ENCODE data around the gene CIDEB.

Gene CIDEB

DNA sequence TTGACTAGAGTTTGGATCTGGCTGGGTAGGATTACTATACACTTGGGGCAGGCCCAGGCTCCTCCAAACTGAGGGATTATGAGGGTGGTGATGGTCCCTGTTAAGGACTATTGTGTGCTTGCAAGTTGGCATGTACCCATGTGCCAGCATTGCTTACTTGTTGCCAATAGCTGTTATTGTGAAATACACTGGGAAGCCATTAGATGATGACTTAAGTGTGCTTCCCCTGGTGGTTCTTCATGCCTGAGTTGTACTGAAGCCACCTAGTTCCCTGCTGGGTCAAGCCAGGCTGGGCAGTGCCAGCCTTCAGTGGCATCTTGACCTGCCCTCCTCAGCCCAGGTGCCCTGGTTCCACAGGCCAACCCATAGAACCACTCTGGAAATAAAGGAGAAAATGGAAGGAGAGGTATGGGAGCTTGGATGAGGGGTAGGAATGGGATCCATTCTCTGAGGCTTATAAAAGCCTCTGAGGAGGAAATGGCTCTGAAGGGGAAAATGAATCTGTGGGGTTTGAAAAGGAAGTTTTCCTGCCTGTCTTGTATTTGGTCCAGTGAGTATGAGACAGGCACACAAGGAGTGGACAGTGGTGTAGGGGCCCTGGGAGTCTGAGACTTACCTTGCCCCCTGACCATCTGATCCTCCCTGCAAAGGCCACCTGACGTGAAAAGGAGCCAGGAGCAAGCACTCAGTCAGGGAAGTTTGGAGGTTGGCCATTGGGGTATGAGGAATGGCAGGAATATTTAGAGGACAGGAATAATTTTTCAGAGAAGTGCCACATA lies 4.2 kb upstream of the CIDEB start:
- DNase-seq: no peak

DNA sequence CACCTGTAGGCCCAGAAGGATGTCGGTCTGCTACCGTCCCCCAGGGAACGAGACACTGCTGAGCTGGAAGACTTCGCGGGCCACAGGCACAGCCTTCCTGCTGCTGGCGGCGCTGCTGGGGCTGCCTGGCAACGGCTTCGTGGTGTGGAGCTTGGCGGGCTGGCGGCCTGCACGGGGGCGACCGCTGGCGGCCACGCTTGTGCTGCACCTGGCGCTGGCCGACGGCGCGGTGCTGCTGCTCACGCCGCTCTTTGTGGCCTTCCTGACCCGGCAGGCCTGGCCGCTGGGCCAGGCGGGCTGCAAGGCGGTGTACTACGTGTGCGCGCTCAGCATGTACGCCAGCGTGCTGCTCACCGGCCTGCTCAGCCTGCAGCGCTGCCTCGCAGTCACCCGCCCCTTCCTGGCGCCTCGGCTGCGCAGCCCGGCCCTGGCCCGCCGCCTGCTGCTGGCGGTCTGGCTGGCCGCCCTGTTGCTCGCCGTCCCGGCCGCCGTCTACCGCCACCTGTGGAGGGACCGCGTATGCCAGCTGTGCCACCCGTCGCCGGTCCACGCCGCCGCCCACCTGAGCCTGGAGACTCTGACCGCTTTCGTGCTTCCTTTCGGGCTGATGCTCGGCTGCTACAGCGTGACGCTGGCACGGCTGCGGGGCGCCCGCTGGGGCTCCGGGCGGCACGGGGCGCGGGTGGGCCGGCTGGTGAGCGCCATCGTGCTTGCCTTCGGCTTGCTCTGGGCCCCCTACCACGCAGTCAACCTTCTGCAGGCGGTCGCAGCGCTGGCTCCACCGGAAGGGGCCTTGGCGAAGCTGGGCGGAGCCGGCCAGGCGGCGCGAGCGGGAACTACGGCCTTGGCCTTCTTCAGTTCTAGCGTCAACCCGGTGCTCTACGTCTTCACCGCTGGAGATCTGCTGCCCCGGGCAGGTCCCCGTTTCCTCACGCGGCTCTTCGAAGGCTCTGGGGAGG lies 3.1 kb upstream of the CIDEB start, which contains the start of gene LTB4R:
LTB4R (plus strand) TSS at position 857 of the 959 bp plus-strand sequence. CDS start 4,150 bp downstream, outside the sequence.
- peak; percentile 77 for DNase-seq

- DNase-seq: no peak
These were observed 2.5 kb upstream of the CIDEB start for GRCh38 chr14:24310265-24310645.

DNA sequence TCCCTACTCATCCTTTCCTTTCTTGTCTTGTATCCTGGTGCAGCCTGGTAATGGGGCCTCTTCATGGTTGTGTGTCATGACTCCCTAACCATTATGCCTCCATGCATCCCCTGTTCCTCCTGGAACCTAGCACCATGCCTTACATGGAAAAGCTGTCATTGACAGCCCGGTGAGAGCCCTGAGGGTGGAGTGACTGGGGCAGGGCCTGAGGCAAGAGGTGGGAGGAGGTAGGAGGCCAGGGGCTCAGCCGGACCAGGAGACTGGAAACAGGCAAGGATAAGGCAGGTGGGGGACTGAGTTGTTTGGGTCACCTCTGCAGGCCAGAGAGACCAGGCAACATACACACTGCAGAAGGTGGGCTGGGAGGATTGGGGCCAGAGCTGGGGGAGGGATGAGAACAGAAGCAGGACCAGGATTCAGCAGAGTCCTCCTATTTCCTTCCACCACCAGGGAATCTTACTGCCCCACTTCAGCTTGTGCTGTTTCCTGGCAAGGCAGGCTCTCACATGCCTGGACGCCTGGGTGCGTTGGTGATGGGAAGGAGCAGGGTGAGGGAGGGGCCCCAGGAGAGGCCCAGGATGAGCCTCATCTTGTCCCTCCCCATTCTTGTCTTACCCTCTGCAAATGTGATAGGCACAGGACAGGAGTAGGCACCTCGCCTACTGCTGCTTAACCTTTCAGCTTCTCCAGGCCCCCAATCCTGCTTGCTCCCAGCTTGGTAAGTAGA lies 1.9 kb upstream of the CIDEB start, which contains the start of gene LTB4R2:
LTB4R2 (plus strand) TSS at position 603 of the 727 bp plus-strand sequence. CDS start 525 bp downstream, outside the sequence.
- no peak for DNase-seq

GRCh38 chr14:24308342-24309124 lies 756 bp upstream of the CIDEB start:
- DNase-seq: no peak

DNA sequence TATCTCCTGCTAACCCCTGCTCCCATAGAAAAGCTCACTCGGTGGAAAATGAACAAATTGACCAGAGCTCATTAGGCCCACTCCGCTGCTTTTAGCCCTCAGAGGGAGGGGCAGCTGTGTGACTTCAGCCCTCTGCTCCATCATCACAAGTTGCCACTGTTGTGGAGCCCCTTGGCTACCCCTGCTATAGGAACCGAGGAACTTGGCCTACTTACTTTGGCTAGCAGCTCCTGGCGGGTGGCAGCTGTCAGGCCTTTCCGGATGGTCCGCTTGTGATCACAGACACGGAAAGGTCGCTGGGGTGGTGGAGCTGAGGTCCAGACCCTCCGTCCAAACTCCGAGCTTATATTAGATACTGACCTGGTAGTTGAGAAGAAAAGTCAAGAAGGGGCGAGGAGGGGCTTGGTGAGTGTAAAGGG lies 612 bp downstream of the CIDEB start:
- DNase-seq: no peak

DNA sequence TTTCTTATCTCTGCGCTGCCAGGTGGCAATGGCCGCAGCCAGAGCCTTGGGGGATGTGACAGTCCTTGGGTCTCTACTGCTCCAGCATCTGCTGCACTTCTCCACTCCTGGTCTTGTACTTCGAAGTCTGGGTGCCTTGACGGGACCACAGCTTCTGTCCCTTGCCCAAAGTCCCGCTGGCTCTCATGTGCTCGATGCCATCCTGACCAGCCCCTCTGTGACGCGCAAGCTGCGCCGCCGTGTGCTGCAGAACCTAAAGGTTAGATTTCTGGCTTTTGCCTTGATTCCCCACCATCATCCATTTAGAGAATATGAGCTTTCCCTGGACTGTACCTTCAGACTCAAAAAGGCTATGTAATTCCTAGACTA lies 3.8 kb downstream of the CIDEB start:
- DNase-seq: no peak

GRCh38 chr14:24300326-24300980 lies 7.3 kb downstream of the CIDEB start:
- no peak for DNase-seq

DNA sequence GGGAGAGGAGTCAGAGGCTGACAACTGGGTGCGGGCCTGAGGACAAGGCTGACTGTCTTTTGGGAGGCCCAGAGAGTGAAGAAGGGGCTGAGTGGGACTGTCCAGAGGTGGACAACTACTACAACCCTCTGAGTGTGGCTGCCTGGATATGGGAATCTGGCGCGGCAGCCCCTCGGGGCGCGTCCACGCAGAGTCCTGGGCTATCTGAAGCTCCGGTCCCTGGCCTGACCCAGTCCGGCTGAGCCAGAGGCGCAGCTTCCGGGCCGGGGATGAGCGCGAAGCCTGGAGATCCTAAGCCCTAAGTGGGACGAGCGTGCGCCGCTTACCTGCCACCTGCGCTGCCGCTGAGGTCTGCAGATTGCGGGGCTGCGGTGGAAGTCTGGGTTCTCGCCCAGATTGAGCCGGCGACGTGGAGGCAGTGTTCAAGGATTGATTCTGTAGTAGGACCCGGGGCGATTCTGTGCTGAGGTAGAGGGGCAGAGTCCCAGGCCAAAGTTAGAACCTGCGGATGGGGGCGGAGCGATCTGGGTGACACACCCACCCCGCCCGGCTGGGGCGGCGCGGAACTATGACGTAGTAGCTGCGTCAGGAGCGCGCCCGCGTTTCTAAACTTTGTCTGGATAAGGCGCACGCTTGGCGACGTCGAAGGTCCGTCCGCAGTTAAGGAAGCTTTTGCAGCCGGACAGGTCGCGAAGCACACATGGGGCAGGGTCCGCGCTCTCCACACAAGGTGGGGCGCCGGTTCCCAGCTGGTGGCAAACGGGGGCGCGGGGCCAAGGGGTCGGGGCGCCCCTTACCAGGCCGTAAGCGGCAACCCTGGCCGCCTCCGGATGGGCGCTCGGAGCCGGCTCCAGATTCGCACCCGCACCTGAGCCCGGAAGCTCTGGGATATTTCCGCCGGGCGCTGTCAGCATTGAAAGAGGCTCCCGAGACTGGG lies 8.3 kb downstream of the CIDEB start, which contains the start of the genes DHRS1 and NOP9:
DHRS1 (minus strand) TSS at position 526 of the 937 bp plus-strand sequence. CDS start 674 bp downstream, outside the sequence.
NOP9 (plus strand) TSS at position 596 of the 937 bp plus-strand sequence; CDS start at position 701, 105 bp downstream.
- peak; percentile 88 for DNase-seq

DNA sequence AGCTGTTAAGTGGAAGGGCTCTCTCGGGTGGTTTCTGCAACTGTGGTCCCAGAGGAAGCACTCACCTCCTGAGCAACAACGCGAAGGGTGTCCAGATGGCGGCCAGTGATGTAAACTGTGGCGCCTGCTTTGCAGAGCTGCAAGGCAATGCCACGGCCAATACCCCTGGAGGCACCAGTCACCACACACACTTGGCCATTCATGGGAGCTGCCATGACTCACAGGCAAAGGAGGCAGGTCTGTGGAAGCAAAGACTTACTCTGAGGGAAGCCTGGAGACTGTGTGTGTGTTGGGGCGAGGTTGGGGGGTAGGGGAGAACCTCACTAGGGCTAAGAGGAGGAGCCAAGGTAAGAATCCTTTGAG lies 8.9 kb downstream of the CIDEB start:
- DNase-seq: peak; percentile 91

DNA sequence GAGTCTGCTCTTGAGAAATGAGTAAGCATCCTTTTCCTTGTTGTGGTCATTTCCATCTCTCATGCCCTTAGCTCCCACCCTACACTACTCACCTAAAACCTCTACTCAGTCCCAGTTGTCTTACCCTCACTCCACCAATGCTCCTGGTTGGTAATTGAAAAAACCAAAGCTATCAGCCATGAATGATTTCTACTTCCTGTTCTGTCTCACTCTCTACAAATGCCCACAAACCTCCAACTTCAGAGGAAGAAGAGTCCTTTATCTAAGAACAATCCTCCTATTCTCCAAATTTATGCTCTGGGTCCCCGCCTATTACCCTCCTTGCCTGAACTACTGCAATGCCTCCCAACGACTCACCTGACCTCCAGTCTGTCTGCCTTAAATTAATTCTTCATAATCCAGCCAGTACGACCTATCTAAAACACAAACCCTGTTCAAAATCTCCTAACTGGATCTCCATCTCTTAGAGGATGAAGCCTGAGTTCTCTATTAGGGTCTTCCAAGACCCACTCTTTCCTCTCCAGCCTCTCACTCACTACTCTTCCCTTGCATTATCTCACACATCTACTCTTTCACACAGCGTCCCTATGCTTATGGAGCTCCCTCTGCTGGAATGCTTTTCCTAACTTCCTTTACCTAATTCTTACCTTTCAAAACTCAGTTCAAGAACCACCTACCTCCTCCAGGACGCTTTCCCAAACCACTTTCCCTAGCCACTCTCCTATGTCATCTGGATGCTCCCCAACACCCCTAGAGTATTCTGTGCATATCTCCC lies 10.4 kb downstream of the CIDEB start:
- DNase-seq: no peak

- peak; percentile 95 for DNase-seq
These were observed 11.2 kb downstream of the CIDEB start for GRCh38 chr14:24296341-24297157.

GRCh38 chr14:24293525-24293924 lies 14.3 kb downstream of the CIDEB start:
- DNase-seq: no peak

DNA sequence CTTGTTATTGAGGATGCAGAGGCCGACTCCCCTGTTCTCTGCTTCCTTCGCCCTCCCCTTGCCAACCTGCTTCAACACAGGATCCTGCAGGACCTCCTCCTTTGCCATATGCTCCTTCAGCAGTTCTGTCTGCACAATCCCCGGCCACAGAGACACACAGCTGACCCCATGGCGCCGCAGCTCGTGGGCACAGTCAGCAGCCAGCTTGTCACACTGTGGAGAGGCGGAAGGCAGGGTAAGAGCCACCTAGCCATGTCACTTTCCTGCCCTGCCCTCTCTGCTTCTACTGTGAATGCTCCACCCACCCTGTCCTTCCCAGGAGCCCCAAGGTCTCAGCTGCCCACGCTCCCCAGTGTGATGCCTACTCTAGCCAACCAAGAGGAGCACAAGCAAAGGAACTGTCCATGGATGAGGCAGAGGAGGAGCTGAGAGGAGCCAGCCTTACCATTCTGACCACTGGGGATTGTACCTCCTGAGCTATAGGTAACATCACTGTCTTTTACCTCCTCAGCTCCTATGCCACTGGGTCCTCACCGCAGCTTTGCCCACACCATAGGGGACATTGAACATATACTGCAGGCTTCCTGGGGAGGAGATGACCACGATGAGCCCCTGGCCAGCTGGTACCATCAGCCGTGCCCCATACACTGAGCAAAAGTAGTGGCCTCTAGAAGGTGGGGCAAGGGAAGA lies 15.5 kb downstream of the CIDEB start:
- no peak for DNase-seq

- DNase-seq: no peak
These were observed 16.2 kb downstream of the CIDEB start for GRCh38 chr14:24291446-24292117.

GRCh38 chr14:24290746-24291145 lies 17.0 kb downstream of the CIDEB start:
- DNase-seq: no peak

DNA sequence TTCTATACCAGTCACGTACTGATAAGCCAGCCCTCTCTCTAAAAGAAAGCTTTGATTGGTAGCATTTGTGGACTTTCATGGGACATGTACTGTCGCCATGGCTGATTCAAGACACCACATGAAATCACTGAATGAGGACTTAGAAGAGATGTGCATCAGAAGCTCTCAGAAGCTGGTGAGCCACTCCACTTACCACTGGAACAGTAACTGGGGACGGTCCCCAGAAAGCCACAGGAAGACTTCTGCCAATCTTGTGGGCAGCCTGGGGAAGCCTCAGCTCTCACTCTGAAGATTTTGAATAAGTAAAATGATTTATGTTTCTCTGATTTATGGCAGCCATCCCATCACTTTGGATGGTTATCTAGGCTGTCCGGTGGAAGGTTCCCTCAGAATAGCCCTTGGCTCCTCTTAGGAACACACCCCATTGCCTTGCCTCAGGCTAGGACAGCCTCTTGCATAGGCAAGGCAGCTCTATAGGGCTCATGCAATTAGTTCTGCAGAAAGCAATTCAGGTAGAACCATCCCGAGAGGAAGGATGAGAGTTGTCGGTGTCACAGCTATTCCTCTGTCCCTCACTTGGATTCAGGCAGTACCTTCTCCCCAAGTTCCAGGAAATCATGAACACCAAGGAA lies 18.0 kb downstream of the CIDEB start:
- no peak for DNase-seq
